ENCODE results near the gene MAPK8. TPM values are rescaled to one million over a fixed set of nuclear protein-coding genes. Genes with fewer than 3 reads are reported as not detected.
A peak's percentile ranks its signal among the peaks of the same experiment; 100 is the strongest.

Gene MAPK8
- polyA plus RNA-seq, 1 experiment: 75.6 TPM

- Histone ChIP-seq H3K9me3 (ENCODE audit: control insufficient read depth, insufficient read depth, low read length) (no peaks in the 10 kb centered on the region; the same call in 1 of the 2 replicates), H3K27ac (ENCODE audit: low read depth, low read length) (no peak overlapping the region), H3K4me3 (ENCODE audit: low read depth, low read length) (no peak overlapping the region), H3K27me3 (ENCODE audit: control insufficient read depth, insufficient read depth, low read length) (no peaks in the 10 kb centered on the region)
- POLR2A ChIA-PET: no interaction called here
- no peak for DNase-seq (ENCODE audit: low read depth, low spot score)
- no peak for TF ChIP-seq CTCF (IDR thresholded peaks at IDR 0.05; ENCODE audit: low read depth, low read length)
- CTCF ChIA-PET: interaction anchor here (0.9 to 1.5 kb wide), 3 partner anchors 213 to 216 kb away, joined by 3 to 4 read pairs (median 4); no protein-coding TSS in a partner anchor
Measured at GRCh38 chr10:48442809-48443177, 136.3 kb downstream of the MAPK8 start.

GRCh38 chr10:48444266-48444665 lies 137.8 kb downstream of the MAPK8 start:
- ChIA-PET POLR2A (interaction anchor here (1.1 kb wide), 1 partner anchor 80 kb away, joined by 10 read pairs; no protein-coding TSS in a partner anchor), CTCF (interaction anchor here (1.6 to 2.5 kb wide), 3 partner anchors 62 to 212 kb away, joined by 5 to 19 read pairs (median 6); no protein-coding TSS in a partner anchor)
- no peaks in the 10 kb centered on the region for H3K27me3 ChIP-seq (ENCODE audit: control insufficient read depth, insufficient read depth, low read length)
- no peak overlapping the region for H3K27ac ChIP-seq (ENCODE audit: low read depth, low read length)
- peak; percentile 39 for TF ChIP-seq CTCF (IDR thresholded peaks at IDR 0.05; ENCODE audit: low read depth, low read length)
- no peak for DNase-seq (ENCODE audit: low read depth, low spot score)
- H3K4me3 ChIP-seq (ENCODE audit: low read depth, low read length): no peak overlapping the region
- no peaks in the 10 kb centered on the region; the same call in 1 of the 2 replicates for H3K9me3 ChIP-seq (ENCODE audit: control insufficient read depth, insufficient read depth, low read length)

GRCh38 chr10:48444861-48445841 lies 138.7 kb downstream of the MAPK8 start:
- POLR2A ChIA-PET: interaction anchor here (1.1 kb wide), 1 partner anchor 81 kb away, joined by 10 read pairs; no protein-coding TSS in a partner anchor
- Histone ChIP-seq H3K9me3 (ENCODE audit: control insufficient read depth, insufficient read depth, low read length) (no peaks in the 10 kb centered on the region; the same call in 1 of the 2 replicates), H3K27ac (ENCODE audit: low read depth, low read length) (no peak overlapping the region), H3K4me3 (ENCODE audit: low read depth, low read length) (no peak overlapping the region), H3K27me3 (ENCODE audit: control insufficient read depth, insufficient read depth, low read length) (no peaks in the 10 kb centered on the region)
- DNase-seq (ENCODE audit: low read depth, low spot score): no peak
- TF ChIP-seq CTCF (IDR thresholded peaks at IDR 0.05; ENCODE audit: low read depth, low read length): no peak
- CTCF ChIA-PET: interaction anchor here (1.6 to 2.5 kb wide), 3 partner anchors 61 to 211 kb away, joined by 5 to 19 read pairs (median 6); no protein-coding TSS in a partner anchor

- no peaks in the 10 kb centered on the region; the same call in 1 of the 2 replicates for H3K9me3 ChIP-seq (ENCODE audit: control insufficient read depth, insufficient read depth, low read length)
- POLR2A ChIA-PET: no interaction called here
- no peak for TF ChIP-seq CTCF (IDR thresholded peaks at IDR 0.05; ENCODE audit: low read depth, low read length)
- H3K27ac ChIP-seq (ENCODE audit: low read depth, low read length): no peak overlapping the region
- no peaks in the 10 kb centered on the region for H3K27me3 ChIP-seq (ENCODE audit: control insufficient read depth, insufficient read depth, low read length)
- DNase-seq (ENCODE audit: low read depth, low spot score): no peak
- no peak overlapping the region for H3K4me3 ChIP-seq (ENCODE audit: low read depth, low read length)
- CTCF ChIA-PET: interaction anchor here (1.6 to 2.5 kb wide), 3 partner anchors 61 to 210 kb away, joined by 5 to 19 read pairs (median 6); no protein-coding TSS in a partner anchor
Measured at GRCh38 chr10:48445932-48446331, 139.5 kb downstream of the MAPK8 start.

GRCh38 chr10:48446785-48447184 lies 140.3 kb downstream of the MAPK8 start:
- CTCF ChIA-PET: no interaction called here
- TF ChIP-seq CTCF (IDR thresholded peaks at IDR 0.05; ENCODE audit: low read depth, low read length): no peak
- POLR2A ChIA-PET: no interaction called here
- H3K27ac ChIP-seq (ENCODE audit: low read depth, low read length): no peak overlapping the region
- no peaks in the 10 kb centered on the region for H3K27me3 ChIP-seq (ENCODE audit: control insufficient read depth, insufficient read depth, low read length)
- H3K4me3 ChIP-seq (ENCODE audit: low read depth, low read length): no peak overlapping the region
- H3K9me3 ChIP-seq (ENCODE audit: control insufficient read depth, insufficient read depth, low read length): no peaks in the 10 kb centered on the region; the same call in 1 of the 2 replicates
- DNase-seq (ENCODE audit: low read depth, low spot score): no peak

Data from AG04450 (cell line).